ENCODE data around the gene KRT20. TPM values are rescaled to one million over a fixed set of nuclear protein-coding genes. Genes with fewer than 3 reads are reported as not detected.

Gene KRT20
- total and polyA plus RNA-seq, 2 of the 13 experiments (the other 11 are each of a cell fraction or from before 2014, with no cell fraction given): 0.13 to 0.20 TPM

GRCh38 chr17:40922239-40922638 lies 37.2 kb upstream of the KRT20 start (continued):
- TF ChIP-seq MXI1 (IDR thresholded peaks at IDR 0.05; ENCODE audit: borderline replicate concordance, low read depth, low read length) (0 out of 3 replicates have a peak, but pooled peaks have one; percentile 49), ZNF644 (CRISPR knock-in tag; IDR thresholded peaks at IDR 0.05; ENCODE audit: low read depth) (peak; percentile 47; the same call in 1 of the 2 replicates), YEATS2 (CRISPR knock-in tag; IDR thresholded peaks at IDR 0.05; ENCODE audit: borderline replicate concordance) (0 out of 2 replicates have a peak, but pooled peaks have one; percentile 21), NAIF1 (CRISPR knock-in tag; IDR thresholded peaks at IDR 0.05; ENCODE audit: borderline replicate concordance) (no peak), RFX3 (CRISPR knock-in tag; IDR thresholded peaks at IDR 0.05) (peak; percentile 70), ZNF331 (CRISPR knock-in tag; IDR thresholded peaks at IDR 0.05) (no peak), SAP130 (CRISPR knock-in tag; IDR thresholded peaks at IDR 0.05; ENCODE audit: low read depth) (peak; percentile 33; the same call in 1 of the 2 replicates), KDM2A (CRISPR knock-in tag; IDR thresholded peaks at IDR 0.05; ENCODE audit: borderline replicate concordance, low read depth) (no peak), NFE2 (CRISPR knock-in tag; IDR thresholded peaks at IDR 0.05) (no peak), FOSL1 (CRISPR knock-in tag; IDR thresholded peaks at IDR 0.05; ENCODE audit: borderline replicate concordance) (0 out of 2 replicates have a peak, but pooled peaks have one; percentile 21), RARA (CRISPR knock-in tag; IDR thresholded peaks at IDR 0.05) (peak; percentile 33; the same call in 1 of the 2 replicates), PTBP1 (IDR thresholded peaks at IDR 0.05; ENCODE audit: low read depth, low read length, poor library complexity, severe bottlenecking) (no peak), SNAI1 (CRISPR knock-in tag; IDR thresholded peaks at IDR 0.05; ENCODE audit: borderline replicate concordance) (no peak), ZSCAN31 (CRISPR knock-in tag; IDR thresholded peaks at IDR 0.05; ENCODE audit: low read depth) (no peak), RAD21 (CRISPR knock-in tag; IDR thresholded peaks at IDR 0.05) (no peak), FOXA1 (IDR thresholded peaks at IDR 0.05) (no peak), FOXA1 (CRISPR knock-in tag; IDR thresholded peaks at IDR 0.05) (no peak), RORA (CRISPR knock-in tag; IDR thresholded peaks at IDR 0.05) (no peak), SIN3B (IDR thresholded peaks at IDR 0.05; ENCODE audit: low read length) (no peak), NCOA2 (CRISPR knock-in tag; IDR thresholded peaks at IDR 0.05) (no peak), AHR (CRISPR knock-in tag; IDR thresholded peaks at IDR 0.05) (no peak)
- TF ChIP-seq, protein P1, sequence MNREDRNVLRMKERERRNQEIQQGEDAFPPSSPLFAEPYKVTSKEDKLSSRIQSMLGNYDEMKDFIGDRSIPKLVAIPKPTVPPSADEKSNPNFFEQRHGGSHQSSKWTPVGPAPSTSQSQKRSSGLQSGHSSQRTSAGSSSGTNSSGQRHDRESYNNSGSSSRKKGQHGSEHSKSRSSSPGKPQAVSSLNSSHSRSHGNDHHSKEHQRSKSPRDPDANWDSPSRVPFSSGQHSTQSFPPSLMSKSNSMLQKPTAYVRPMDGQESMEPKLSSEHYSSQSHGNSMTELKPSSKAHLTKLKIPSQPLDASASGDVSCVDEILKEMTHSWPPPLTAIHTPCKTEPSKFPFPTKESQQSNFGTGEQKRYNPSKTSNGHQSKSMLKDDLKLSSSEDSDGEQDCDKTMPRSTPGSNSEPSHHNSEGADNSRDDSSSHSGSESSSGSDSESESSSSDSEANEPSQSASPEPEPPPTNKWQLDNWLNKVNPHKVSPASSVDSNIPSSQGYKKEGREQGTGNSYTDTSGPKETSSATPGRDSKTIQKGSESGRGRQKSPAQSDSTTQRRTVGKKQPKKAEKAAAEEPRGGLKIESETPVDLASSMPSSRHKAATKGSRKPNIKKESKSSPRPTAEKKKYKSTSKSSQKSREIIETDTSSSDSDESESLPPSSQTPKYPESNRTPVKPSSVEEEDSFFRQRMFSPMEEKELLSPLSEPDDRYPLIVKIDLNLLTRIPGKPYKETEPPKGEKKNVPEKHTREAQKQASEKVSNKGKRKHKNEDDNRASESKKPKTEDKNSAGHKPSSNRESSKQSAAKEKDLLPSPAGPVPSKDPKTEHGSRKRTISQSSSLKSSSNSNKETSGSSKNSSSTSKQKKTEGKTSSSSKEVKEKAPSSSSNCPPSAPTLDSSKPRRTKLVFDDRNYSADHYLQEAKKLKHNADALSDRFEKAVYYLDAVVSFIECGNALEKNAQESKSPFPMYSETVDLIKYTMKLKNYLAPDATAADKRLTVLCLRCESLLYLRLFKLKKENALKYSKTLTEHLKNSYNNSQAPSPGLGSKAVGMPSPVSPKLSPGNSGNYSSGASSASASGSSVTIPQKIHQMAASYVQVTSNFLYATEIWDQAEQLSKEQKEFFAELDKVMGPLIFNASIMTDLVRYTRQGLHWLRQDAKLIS (CRISPR knock-in tag; IDR thresholded peaks at IDR 0.05): no peak
- TF ChIP-seq, protein P2, sequence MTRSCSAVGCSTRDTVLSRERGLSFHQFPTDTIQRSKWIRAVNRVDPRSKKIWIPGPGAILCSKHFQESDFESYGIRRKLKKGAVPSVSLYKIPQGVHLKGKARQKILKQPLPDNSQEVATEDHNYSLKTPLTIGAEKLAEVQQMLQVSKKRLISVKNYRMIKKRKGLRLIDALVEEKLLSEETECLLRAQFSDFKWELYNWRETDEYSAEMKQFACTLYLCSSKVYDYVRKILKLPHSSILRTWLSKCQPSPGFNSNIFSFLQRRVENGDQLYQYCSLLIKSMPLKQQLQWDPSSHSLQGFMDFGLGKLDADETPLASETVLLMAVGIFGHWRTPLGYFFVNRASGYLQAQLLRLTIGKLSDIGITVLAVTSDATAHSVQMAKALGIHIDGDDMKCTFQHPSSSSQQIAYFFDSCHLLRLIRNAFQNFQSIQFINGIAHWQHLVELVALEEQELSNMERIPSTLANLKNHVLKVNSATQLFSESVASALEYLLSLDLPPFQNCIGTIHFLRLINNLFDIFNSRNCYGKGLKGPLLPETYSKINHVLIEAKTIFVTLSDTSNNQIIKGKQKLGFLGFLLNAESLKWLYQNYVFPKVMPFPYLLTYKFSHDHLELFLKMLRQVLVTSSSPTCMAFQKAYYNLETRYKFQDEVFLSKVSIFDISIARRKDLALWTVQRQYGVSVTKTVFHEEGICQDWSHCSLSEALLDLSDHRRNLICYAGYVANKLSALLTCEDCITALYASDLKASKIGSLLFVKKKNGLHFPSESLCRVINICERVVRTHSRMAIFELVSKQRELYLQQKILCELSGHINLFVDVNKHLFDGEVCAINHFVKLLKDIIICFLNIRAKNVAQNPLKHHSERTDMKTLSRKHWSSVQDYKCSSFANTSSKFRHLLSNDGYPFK (CRISPR knock-in tag; IDR thresholded peaks at IDR 0.05; ENCODE audit: borderline replicate concordance): no peak
- TF ChIP-seq, protein P3, sequence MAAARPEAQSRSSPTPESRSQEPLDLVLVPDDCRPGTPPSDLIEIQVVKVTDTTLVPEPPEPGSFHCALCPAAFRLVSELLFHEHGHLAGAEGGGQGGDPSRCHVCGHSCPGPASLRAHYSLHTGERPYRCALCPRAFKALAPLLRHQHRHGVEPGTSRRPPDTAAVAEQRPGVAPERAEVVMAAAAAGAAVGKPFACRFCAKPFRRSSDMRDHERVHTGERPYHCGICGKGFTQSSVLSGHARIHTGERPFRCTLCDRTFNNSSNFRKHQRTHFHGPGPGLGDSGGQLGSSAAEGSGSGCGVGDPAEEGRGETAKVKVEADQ (CRISPR knock-in tag; IDR thresholded peaks at IDR 0.05; ENCODE audit: borderline replicate concordance): no peak
- TF ChIP-seq, protein P4, sequence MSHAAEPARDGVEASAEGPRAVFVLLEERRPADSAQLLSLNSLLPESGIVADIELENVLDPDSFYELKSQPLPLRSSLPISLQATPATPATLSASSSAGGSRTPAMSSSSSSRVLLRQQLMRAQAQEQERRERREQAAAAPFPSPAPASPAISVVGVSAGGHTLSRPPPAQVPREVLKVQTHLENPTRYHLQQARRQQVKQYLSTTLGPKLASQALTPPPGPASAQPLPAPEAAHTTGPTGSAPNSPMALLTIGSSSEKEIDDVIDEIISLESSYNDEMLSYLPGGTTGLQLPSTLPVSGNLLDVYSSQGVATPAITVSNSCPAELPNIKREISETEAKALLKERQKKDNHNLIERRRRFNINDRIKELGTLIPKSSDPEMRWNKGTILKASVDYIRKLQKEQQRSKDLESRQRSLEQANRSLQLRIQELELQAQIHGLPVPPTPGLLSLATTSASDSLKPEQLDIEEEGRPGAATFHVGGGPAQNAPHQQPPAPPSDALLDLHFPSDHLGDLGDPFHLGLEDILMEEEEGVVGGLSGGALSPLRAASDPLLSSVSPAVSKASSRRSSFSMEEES (CRISPR knock-in tag; IDR thresholded peaks at IDR 0.05): peak; percentile 93

Measured in HepG2 (cell line).